ENCODE data around the gene MVK. TPM values are rescaled to one million over a fixed set of nuclear protein-coding genes. Genes with fewer than 3 reads are reported as not detected.

The MVK gene
- total RNA-seq, 1 donor, result 9.7 TPM

- DNase-seq (ENCODE audit: low read depth), result no peak
- TF ChIP-seq, protein P1, sequence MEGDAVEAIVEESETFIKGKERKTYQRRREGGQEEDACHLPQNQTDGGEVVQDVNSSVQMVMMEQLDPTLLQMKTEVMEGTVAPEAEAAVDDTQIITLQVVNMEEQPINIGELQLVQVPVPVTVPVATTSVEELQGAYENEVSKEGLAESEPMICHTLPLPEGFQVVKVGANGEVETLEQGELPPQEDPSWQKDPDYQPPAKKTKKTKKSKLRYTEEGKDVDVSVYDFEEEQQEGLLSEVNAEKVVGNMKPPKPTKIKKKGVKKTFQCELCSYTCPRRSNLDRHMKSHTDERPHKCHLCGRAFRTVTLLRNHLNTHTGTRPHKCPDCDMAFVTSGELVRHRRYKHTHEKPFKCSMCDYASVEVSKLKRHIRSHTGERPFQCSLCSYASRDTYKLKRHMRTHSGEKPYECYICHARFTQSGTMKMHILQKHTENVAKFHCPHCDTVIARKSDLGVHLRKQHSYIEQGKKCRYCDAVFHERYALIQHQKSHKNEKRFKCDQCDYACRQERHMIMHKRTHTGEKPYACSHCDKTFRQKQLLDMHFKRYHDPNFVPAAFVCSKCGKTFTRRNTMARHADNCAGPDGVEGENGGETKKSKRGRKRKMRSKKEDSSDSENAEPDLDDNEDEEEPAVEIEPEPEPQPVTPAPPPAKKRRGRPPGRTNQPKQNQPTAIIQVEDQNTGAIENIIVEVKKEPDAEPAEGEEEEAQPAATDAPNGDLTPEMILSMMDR (IDR thresholded peaks at IDR 0.05; ENCODE audit: insufficient read depth, low read length), result no peak
- H3K4me3 ChIP-seq (ENCODE audit: low read depth, low read length), result no peak overlapping the region
Measured at GRCh38 chr12:109562871-109563270, 10.7 kb upstream of the MVK start.

DNA sequence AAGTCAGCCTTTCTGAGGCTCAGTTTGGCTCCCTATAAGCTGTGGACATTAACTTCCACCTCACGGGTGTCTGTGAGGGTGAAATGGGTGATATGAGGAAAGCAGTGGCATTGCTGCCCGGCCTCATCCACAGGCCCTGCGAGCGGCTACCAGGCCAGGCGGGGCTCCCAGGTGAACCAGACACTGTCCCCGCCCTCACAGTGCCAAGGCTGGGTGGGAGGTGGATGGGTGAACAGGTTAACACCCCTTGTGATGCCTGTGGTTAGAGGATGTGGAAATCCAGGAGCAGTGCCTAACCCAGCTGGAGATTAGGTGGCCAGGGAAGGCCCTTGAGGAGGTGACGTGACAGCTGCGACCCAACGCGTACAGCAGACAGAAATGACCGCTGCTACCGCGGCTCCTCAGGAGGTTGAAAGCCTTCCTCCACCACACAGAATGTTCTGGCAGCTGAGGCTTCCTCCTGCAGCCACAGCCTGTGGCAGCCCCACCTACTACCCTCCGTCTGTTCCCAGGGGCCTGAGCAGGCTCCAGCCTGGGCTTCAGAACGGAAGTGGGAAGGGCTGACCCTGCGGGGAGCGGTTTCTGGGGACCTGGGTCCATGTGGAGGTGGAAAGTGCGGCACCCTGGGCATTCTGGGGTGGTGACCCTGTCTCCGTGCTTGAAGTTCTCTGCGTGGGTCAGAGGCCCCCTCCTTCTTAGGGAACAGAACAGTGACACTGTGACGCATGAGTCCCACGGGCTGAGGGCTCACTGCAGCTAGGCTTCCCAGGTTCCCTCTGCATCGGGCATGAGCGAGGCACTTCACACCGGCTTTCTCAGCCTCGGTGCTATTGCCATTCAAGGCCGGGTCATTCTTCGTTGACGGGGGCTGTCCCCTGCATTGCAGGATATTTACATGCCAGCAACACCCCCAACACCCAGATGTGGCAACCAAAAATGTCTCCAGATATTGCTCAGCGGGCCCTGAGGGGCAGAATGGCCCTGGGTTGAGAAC lies 10.0 kb upstream of the MVK start:
- no peak overlapping the region for H3K4me3 ChIP-seq (ENCODE audit: low read depth, low read length)
- DNase-seq (ENCODE audit: low read depth), result no peak
- TF ChIP-seq, protein P1 (IDR thresholded peaks at IDR 0.05; ENCODE audit: insufficient read depth, low read length), result no peak

- TF ChIP-seq, protein P1 (IDR thresholded peaks at IDR 0.05; ENCODE audit: insufficient read depth, low read length), result no peak
- DNase-seq (ENCODE audit: low read depth), result no peak
- no peak overlapping the region for H3K4me3 ChIP-seq (ENCODE audit: low read depth, low read length)
Measured at GRCh38 chr12:109566424-109566823, 7.2 kb upstream of the MVK start.

DNA sequence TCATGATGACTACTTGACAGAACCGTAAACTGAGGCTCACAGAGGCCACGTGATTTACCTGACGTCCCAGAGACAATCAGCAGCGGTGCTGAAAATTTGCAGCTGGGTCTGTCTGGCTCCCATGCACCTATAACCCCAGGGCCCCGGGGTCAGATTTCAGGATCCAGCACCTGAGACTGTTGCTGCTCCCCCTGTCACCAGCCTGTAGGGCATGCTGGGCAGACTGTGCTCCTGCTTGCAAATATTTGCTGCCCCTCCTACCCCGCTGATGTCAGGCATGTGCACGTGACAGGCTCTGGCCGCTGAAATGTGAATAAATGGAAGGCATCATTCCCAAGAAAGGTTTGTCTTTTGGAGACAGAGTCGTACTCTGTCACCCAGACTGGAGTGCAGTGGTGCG lies 6.3 kb upstream of the MVK start:
- TF ChIP-seq, protein P1 (IDR thresholded peaks at IDR 0.05; ENCODE audit: insufficient read depth, low read length), result no peak
- DNase-seq (ENCODE audit: low read depth), result no peak
- H3K4me3 ChIP-seq (ENCODE audit: low read depth, low read length), result no peak overlapping the region

DNA sequence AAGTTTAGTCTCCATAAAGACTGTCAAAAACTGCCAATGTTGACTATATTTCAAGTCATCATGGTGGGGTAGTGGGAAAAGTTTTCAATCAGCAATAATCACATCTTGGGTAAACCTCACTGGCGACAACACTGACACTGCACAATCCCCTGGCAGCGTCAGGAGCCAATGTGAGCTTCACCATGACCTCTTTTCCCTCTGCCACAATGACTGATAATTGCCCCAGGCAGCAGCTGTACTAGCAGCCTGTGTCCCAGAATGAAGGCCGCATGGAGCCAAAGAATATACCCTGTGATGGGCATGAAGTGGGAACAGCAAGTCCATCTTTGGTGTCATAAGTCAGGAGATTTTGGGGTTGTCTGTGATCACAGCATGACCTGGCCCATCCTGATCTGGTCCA lies 5.6 kb upstream of the MVK start:
- DNase-seq (ENCODE audit: low read depth), result no peak
- TF ChIP-seq, protein P1 (IDR thresholded peaks at IDR 0.05; ENCODE audit: insufficient read depth, low read length), result no peak
- H3K4me3 ChIP-seq (ENCODE audit: low read depth, low read length), result no peak overlapping the region

DNA sequence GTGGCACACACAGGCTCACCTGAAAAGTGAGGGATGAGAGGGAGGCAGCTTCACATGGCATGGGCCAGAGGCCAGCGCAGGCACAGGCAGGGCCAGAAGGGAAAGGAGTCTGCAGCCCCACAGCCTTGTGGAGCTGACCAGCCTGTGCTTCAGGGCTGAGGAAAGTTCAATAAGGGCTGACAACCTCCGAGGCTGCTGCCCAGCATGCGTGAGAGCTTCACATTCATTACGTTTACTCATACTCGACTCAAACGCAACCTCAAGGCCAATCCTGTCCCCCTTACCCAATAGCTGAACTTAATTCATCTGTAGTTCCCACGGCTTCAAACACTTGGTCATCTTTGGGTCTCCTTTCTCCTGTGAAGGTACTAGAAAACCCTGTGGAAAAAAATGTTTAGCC lies 5.1 kb upstream of the MVK start:
- TF ChIP-seq, protein P1 (IDR thresholded peaks at IDR 0.05; ENCODE audit: insufficient read depth, low read length), result no peak
- no peak overlapping the region for H3K4me3 ChIP-seq (ENCODE audit: low read depth, low read length)
- no peak for DNase-seq (ENCODE audit: low read depth)
